Activated T-cell treated with anti-CD3 and anti-CD28 coated beads for 24 hours (primary cell): ENCODE results near the gene ETF1.

ENCODE experiments used
- DNase-seq: peaks from one replicate; pipeline ENCODE4 v3.0.0-alpha.2; 2020; ENCODE audit warnings: low read depth

ETF1 gene

DNA sequence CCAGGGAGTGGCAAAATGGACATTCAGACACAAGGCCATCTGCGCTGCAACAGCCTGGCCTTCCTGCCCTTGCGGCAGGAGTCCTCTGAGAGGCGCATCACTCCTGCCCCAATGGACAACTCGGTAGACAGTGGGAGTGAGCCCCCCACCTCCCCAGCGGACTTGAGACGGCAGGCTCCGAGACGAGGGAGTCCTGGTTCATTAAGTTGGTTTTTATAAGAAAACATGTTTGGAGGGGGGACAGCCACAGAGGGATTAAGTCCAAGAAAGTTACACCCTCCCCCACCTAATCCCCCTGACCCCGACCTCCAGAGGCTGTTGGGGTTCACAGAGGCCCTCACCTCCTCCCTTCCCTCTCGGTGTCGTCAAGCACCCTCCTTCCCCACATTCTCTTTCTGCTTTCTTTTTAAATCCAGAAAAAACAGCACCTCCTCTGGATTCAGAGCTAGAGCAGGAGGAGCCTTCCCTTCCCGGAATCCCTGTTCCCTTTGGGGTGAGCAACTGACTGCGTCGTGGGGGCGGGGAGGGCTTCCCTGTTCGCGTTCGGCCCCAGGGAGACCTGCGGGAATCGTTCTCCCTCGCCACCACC lies 79.5 kb downstream of the ETF1 start:
- DNase-seq, result no peak

DNA sequence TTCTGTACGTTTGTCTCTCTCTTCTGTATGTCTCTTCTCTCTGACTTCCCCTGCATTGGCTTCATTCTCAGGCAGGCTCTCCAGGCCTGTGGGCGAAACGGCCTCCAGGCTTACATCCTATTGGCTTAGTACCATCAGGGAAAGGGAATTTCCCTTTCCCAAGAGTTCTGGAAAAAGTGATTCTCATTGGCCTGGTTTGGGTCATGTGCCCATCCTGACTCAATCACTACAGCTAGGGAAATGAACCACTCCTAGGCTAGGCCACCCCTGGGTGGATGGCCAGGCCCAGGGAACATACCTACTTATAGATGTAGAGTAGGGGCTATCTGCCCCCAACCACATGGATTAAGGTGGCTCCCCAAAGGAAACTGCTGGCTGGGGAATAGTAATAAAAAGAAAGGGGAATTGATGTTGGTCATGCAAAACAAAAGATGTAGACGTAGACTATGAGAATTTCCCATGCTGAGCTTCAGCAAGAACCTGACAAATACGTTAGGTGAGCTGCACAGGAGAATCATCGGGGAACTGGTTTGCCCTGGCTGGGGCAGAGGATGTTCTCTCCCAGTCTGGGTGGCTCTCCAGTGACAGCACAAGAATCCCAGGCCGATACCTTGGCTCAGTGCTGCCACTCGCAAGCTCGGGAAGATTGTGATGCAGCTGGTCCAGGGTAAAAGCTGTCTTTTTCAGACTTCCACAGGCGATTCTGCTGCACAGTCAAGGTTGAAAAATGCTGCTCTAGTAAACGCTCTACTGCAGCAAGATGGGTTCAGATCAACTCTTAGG lies 81.5 kb downstream of the ETF1 start:
- DNase-seq, result no peak

DNA sequence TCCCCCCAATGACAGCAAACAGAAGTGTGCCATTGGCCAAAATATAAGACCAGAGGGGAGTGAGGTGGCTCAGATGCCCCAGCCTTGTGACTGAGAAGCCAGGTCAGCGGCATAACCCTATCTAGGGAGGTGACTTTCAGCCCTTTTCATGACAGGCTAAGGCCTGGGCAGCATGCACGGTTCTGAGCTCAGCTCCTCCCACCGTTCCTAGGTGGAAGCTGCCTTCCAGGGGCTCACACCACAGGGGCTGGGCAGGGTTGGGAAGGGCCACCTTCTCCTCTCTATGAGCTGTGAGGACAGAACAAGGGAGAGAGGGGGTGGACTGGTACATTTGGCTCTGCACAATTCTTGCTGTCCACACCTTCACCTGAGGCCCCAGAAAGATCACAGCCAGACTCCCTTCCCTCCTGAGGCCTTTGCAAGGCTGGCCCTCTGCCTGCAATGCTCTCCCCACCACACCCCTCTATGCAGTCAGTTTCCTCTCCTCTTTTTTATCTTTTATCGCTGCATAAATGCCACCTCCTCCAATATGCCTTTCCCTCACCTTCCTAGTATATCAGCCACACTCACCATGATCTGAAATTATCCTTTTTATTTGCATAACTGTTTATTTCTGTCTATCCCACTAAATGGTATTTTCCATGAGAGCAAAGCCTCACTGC lies 82.9 kb downstream of the ETF1 start:
- no peak for DNase-seq

DNA sequence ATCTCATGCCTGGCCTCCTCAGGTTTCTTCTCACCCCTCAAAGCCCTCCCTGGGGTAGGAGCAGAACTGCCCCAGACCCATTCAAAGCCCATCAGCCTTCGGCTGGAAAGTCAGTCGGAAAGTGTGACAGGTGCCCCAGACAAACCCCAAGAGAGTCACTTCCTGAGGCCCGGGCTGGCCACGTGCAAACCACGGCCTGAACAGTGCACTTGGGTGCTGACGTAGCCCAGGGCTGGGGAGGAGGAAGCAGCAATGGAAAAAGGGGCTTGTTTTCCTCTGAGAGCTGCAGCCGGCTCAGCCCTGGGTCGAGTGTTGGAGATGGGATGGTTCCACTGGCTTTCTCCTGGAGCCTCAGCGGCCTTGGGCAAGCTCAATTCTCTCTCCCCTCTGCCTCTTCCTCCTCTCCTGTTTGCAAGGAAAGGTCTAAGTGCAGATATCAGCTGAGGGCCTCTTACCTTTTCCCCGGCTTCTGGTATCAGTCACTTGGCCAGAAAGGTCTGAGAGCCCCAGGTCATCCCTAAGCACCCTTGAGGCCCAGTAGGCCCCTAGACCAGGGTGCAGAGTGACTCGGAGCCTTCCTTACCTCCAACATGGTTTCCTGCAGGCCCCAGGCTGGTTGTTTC lies 83.6 kb downstream of the ETF1 start:
- peak; percentile 84 for DNase-seq

DNA sequence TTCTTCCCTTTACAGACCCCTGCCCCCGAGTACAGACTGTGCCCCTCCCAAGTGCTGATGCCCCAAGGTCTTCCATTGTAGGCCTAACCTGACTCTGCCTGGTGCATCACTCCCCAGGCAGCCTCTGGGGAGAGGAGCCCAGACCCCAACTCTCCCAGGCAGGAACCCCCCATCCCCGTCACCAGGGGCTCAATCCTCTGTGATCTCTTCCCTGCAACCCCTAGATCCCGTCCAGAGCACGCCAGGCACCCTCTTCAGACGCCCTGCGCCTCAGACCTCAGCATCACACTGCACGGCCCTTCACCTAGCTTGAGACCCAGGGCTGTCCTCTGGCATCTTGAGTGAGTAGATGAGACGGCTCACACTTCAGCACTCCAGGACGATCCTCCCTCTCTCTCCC lies 84.2 kb downstream of the ETF1 start:
- DNase-seq, result no peak

DNA sequence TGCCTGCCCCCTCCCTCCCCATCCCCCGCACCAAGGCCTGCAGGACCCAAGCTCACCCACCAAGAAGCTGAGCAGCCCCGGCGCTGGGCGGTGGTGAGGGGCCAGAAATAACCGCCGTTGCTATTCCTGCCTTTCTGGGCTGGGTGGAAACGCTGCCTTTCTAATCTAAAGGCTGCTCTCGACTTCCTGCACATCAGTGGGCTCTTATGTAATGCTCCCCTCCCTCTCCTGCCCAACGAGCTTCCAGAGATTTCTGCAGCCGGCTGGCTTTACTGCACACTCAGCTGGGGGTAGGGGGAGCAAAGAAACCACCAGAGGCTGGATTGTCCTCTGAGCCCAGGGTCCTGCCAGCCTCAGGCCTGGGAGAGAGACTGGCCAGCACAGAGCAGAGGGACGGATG lies 84.7 kb downstream of the ETF1 start:
- no peak for DNase-seq

DNA sequence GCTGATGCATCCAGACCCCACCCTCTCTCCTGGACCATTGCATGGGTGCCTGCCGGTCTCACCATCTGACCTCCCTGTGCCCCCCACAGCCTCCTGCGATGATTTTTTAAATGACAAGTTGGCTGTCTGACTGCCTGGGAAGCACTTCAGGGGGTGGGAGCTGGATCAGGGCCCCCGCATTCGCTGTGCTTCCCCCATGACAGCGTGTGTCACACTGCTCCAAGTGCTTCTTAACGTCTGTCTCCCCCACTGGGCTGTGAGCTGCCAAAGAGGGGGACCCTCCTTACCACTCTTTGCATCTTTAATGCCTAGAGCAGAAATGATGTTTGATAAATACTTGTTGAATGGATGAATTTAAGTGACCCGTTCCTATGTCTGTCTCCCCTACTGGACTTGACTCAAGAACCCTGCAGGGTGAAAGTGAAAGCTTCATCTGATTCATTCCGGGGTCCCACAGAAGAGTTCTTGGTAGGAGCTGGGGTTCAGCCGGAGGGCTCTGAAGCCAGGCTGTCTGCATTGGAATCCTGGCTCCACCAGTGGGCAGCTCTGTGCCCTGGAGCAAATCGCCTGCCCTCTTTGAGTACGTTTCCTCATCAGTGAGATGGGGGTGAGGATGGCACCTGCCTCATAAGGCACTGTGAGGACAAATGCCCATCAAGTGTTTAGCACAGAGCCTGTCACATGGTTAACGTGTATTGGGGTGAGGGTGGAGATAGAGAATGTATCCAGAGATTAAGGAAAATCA lies 85.3 kb downstream of the ETF1 start:
- DNase-seq, result no peak
